ENCODE results near the gene TMEM234.
"Not testable (repeated sequence)": the region's sequence is repeated elsewhere in the genome, so short reads cannot be mapped to it uniquely, and the experiment has no call there.

TMEM234 gene

GRCh38 chr1:32221980-32222755 is at the start of gene TMEM234, which contains the start of gene EIF3I:
TSS of gene TMEM234 (minus strand) at chr1:32222353. CDS start at chr1:32222322, 31 bp downstream.
TSS of gene EIF3I (plus strand) at chr1:32222407. CDS start at chr1:32222442, 35 bp downstream.
- DNase-seq (ENCODE audit: low read depth in 2 of 2): peak; percentile 69 to 73

DNA sequence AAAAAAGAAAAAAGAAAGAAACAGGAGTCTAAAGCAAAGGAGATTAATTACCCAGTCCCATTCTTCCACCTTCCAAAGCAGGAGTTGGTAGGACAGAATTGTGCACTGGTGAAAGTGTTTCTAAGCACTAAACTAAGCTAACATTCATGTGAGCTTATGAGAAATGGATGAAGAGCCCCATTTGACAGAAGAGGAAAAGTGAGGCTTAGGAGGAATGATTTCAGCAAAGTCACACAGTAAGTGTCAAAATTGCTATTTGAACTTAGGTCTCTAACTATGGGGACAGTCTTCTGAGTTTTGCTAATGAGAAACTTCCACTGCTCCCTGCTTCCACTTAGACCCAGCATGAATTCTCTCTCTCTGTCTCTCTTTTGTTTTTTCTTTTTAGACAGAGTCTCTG is 47.6 kb upstream of the TMEM234 start:
- DNase-seq (ENCODE audit: low read depth in 2 of 2): no peak

DNA sequence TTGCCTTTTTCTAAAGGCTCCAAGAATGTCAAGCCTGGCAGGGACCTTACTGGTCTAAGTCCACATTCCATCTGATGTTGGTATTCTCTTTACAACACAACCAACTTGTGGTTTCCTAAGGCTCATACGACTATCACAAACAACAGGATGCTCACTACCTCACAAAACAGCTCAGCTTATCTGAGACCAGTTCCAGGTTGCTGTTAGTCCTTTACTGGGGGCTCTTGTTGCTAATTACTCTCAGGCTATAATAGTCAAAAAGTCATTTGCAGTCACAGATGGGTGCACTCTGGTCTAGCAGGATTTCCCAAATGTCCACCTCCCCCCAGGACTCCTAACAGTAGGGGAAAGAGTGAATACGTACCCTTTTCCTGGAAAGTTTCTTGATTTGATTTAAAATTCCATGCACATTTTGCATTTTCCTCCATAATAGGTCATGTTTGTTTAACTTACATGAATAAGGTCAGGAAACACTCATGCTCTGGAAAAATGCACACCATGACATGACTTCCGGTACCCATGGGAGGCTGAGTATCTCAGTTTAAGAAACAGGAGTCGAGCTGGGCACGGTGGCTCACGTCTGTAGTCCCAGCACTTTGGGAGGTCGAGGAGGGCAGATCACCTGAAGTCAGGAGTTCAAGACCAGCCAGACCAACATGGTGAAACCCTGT is 44.9 kb upstream of the TMEM234 start:
- no peak for DNase-seq (ENCODE audit: low read depth in 2 of 2)

DNA sequence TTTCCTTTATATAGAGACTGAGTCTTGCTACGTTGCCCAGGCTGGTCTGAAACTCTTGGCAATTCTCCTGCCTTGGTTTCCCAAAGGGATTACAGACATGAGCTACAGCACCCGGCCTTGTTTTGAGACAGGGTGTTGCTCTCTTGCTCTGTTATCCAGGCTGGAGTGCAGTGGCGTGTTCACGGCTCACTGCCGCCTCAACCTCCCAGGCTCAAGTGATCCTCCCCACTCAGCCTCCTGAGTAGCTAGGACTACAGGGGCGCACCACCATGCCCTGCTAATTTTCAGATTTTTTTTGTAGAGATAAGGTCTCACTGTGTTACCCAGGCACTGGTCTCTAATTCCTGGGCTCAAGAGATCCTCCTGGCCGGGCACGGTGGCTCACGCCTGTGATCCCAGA is 43.7 kb upstream of the TMEM234 start:
- DNase-seq (ENCODE audit: low read depth in 2 of 2): no peak

DNA sequence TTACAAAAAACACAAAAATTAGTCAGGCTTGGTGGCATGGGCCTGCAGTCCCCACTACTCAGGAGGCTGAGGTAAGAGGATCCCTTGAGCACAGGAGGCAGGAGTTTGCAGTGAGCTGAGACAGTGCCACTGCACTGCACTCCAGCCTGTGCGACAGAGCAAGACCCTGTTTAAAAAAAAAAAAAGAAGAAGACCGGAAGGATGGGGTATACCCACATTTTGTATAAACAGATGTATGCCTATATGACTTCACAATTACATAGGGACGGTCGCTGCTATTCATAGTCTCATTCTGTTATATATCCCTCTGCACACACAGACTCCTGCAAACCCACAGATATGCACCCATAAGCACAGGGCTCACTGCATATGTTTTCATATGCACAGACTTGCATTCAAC is 41.6 kb upstream of the TMEM234 start:
- no peak for DNase-seq (ENCODE audit: low read depth in 2 of 2)

DNA sequence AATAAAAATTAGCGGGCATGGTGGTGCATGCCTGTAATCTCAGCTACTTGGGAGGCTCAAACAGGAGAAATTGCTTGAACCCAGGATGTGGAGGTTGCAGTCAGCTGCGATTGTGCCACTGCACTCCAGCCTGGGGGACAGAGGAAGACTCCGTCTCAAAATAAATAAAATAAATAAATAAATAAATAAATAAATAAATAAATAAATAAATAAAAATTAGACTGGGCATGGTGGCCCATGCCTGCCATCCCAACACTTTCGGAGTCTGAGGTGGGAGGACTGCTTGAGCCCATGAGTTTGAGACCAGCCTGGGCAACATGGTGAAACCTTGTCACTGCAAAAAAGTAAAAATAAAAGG is 41.1 kb upstream of the TMEM234 start:
- not testable (repeated sequence) for DNase-seq (ENCODE audit: low read depth in 2 of 2)

GRCh38 chr1:32257227-32257508 is 35.0 kb upstream of the TMEM234 start:
- no peak for DNase-seq (ENCODE audit: low read depth in 2 of 2)

DNA sequence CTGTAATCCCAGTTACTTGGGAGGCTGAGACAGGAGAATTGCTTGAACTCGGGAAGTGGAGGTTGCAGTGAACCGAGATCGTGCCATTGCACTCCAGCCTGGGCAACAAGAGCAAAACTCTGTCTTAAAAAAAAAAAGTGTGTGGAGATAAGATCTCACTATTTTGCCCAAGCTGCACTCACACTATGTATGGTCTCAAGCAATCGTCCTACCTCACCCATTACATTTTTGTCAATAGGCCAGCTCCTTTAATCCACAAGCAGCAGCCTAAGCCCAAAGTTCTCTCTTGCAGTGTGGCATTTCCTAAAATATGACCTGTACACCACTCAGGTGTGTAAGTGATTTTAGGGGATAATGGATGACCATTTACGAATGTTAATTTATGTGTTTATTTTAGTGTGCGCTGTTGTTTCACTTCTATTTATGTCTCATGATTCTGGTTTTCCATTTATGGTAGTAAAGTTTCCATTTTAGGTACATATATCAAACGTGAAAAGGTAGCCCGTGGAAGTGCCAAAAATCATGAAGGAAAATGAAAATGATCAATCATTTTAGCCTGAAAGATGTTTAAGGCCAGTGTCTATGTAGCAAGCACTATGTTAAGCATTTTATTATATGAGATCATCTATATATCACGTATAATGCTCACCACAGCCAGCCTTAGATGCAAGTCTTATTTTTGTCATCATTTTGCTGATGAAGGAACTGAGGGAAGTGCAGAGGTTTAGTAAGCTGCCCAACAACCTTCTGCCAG is 34.5 kb upstream of the TMEM234 start:
- DNase-seq (ENCODE audit: low read depth in 2 of 2): no peak

- no peak for DNase-seq (ENCODE audit: low read depth in 2 of 2)
Observed at GRCh38 chr1:32255072-32256071, 33.2 kb upstream of the TMEM234 start.

GRCh38 chr1:32250893-32251716 is 29.0 kb upstream of the TMEM234 start, which contains the start of gene LCK:
TSS of gene LCK (plus strand) at chr1:32251265. CDS start at chr1:32274330, 23,065 bp downstream.
- no peak for DNase-seq (ENCODE audit: low read depth in 2 of 2)

GRCh38 chr1:32249831-32250525 is 27.8 kb upstream of the TMEM234 start:
- DNase-seq (ENCODE audit: low read depth in 2 of 2): no peak

- no peak for DNase-seq (ENCODE audit: low read depth in 2 of 2)
Observed at GRCh38 chr1:32247983-32248889, 26.1 kb upstream of the TMEM234 start.

DNA sequence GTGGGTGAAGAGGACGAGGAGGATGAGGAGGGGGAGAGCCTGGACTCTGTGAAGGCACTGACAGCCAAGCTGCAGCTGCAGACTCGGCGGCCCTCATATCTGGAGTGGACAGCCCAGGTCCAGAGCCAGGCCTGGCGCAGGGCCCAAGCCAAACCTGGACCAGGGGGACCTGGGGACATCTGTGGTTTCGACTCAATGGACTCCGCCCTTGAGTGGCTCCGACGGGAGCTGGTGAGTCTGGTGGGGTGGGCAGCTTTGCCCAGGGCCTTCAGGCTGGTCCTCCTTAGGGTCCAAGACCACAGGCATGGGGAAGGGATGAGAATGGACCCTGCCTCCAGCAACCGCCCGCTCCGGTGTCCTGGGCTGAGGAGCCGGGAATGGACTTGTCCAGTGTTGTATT is 25.3 kb upstream of the TMEM234 start:
- no peak for DNase-seq (ENCODE audit: low read depth in 2 of 2)

GRCh38 chr1:32246888-32247273 is 24.7 kb upstream of the TMEM234 start, which contains the start of gene FAM167B:
TSS of gene FAM167B (plus strand) at chr1:32247222. CDS start at chr1:32247422, 200 bp downstream.
- DNase-seq (ENCODE audit: low read depth in 2 of 2): peak; percentile 36

DNA sequence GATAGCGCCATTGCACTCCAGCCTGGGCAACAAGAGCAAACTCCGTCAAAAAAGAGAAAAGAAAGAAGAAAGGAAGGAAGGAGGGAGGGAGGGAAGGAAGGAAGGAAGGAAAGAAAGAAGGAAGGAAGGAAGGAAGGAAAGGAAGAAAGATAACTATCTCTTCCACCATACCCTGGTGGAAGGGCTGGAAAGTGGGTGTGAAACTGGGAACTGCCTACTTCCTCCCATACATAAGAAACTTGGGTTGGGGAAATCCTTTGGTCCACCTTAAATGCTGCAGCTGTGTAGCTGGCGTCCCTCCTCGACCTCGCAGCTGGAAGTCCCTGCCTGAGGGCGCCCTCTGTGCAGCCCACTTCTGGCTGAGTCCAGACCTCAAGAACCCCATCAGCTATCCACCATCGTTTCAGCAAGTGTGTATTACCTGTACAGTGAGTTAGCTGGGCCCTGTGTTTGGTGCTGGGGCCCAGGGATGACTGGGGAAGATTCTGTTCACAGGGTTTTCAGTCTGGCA is 20.2 kb upstream of the TMEM234 start:
- DNase-seq (ENCODE audit: low read depth in 2 of 2): no peak

GRCh38 chr1:32241001-32241763 is 19.0 kb upstream of the TMEM234 start:
- DNase-seq (ENCODE audit: low read depth in 2 of 2): no peak

DNA sequence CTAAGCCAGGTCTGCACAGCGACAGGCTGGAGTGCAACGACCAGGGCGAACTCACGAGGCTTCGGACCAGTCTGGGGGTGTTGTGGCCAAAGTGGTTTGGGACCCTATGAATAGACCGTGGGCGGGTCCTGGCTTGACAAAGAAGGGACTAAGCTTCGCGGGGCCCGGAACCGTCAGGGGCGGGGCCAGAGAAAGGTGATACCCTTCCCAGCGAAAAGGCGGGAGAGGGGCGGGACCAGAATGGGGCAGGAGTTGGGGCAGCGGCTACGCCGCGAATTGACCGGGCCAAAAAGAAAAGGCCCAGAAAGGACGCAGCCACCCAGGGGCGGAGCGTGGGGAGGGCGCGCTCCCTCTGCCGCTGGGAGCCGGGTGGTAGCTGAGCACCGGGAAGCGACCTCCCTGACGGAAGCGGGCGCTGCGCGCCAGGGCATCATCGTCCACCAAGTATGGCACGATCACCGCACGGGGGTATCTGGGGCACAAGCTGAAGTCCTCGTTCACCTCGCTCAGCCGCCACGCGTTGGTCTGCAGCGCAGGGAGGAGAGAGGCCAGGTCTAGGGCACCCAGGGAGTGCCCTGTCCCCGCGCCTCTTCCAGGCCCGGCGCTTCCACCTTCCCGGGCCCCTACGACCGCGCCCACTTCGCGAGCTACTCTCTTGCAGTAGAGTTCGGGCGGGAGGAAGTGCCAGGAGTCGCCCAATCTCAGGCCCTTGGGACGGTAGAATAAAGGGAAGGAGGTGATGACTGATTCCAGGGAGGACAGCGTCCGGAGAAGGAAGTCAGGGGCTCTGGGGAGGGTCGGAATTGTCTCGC is 18.2 kb upstream of the TMEM234 start:
- DNase-seq (ENCODE audit: low read depth in 2 of 2): no peak
